Measurements from ENCODE around the gene POP5. TPM values are rescaled to one million over a fixed set of nuclear protein-coding genes. Genes with fewer than 3 reads are reported as not detected.

The POP5 gene
- total RNA-seq, 1 donor from 2014 or later: 16.3 TPM

DNA sequence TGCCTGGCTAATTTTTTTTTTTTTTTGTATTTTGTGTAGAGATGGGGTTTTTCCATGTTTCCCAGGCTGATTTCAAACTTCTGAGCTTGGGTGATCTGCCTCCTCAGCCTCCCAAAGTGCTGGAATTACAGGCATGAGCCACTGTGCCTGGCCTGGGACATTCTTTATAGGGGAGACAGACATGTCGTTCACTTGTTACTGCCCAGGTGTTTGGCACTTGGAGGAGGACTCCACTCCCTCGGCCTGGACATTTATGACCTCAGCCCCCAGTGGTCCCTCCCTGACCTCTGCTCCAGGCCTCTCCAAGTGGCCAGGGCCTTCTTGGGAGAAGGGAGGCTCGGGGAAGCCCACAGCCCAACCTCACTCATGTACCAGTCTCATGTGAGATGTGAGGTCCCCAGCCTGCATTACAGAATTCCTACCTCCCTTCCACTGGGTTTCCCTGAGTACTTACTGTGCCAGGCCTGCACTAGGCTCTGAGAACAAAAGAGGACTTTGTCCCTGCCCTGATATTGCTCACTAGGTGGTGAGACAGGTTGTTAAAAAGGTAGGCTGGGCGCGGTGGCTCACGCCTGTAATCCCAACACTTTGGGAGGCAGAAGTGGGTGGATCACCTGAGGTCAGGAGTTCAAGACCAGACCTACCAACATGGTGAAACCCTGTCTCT is 9.7 kb upstream of the POP5 start:
- no peak for DNase-seq (ENCODE audit: extremely low read depth, low read depth, low spot score)

DNA sequence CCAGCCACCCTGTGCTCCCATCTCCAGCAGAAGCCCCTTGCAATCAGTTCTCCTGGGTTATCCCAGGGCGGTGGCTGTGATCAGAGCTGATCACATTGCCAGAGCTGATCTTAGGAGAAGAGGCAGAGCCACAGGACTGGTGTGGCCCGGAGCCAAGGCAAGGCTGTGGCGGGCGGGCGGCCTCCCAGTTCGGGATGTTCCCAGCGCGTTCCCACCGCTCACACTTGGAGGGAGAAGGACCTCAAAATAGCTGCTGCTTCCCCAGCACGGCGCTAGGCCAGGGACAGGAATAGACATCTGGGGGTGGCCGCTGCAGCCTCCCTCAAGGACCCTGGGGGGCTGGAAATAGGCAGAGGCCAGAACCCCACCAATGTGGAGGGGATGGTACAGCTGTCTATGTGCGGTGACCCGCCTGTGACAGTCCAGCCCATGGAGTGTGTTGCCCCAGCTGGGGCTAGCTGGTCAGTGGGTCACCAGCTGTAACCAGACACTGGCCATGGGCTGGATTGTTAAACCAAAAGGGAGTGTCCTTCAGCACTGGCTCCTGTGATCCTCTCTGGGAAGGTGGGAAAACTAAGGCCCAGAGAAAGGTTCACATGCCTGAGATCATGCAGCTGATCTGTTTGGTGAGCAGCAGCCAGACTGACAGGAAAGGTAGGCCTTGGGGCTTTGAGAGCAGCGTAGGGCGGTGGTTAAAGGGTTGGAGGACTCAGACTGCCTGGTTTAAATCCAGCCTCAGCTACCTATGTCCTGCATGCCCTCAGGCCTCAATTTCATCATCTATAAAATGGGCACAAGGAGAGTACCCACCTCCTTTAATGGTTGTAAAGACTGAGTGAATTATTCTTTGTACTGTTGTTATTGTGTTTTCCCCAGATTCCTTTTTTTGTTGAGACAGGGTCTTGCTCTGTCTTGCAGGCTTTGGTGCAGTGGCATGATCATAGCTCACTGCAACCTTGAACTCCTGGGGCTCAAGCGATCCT is 8.0 kb upstream of the POP5 start:
- no peak for DNase-seq (ENCODE audit: extremely low read depth, low read depth, low spot score)

DNA sequence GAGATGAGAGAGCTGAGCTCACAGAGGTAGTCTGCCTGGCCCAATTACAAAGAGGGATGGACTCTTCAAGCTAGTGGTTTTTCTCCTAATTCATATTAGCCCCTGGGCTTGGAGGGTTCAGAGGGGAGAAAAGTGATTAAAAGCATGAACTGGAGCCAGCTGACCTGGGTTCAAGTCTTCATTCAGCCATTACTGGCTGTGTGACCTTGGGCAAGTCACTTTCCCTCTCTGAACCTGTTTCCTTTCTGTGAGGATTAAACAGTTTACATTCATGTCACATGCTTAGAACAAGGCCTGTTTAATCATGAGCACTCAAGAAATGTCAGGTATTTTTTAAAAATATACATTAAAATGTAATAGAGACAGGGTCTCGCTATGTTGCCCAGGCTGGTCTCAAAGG is 7.2 kb upstream of the POP5 start:
- DNase-seq (ENCODE audit: extremely low read depth, low read depth, low spot score): no peak

DNA sequence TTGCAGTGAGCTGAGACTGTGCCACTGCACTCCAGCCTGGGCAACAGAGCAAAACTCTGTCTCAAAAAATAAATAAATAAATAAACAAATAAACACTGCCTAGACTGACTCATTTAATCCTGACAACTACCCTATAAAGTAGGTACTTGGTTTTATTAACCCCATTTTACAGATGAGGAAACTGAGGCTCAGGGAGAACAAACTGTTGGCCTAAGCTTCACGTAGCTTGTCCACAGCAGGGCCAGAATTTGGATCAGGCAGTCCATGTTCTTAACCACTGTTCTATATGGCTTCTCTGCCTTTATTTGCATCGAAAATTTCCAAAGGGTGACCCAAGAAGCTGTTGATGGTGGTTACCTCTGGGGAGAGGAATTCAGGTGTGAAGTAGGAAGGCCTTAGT is 5.7 kb upstream of the POP5 start:
- DNase-seq (ENCODE audit: extremely low read depth, low read depth, low spot score): no peak

DNA sequence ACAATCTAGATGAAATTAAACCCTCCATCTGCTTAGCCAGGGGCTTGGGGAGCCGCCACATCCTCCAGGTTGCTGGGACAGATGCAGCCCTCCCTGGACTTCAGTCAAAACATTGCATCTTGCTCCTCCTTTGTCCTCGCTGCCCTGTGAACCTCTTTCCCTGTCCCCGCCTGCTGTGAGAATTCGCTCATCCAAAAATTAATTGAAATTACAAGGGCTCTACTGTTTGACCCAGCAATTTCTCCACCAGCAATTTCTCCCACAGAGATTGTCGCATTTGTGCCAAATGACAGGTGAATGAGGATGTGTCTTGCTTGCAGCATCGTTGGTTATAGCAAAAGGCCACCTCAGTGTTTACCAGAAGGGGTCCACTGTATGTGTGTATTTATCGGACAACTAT is 5.0 kb upstream of the POP5 start:
- no peak for DNase-seq (ENCODE audit: extremely low read depth, low read depth, low spot score)

DNA sequence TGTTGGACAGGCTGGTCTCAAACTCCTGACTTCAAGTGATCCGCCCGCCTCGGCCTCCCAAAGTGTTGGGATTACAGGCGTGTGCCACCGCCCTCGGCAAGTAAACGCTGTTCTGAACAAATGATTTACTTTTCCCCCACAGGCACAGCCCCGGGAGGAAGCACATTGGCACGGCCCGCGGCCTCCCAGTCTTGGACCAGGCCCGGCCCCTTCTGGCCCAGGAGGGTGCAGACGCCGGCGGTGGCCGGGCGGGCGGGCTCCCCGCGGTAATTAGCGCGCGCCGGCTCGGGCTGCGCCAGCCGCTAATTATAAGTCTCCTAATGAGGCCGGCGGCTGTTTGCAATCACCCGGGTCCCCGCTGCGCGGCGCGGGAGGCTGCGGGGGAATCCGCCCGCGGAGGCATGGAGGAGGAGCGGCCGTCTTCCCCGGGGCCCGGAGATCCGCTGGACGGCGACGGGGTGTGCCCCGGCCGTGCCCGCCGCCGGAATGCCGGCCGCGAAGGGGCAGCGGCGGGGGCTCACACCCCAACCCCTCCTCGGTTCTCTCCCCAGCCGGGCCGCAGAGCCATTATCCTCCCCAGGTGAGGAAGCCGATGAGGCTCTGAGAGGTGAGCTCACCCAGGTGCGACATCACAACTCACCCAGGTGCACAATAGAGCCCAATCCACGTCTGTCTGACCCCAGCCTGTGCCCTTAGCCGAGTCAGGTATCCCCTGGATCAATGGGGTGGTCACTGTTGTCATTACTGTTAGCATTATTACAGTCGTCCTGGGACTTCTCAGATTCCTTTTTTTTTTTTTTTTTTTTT is 3.3 kb upstream of the POP5 start:
- DNase-seq (ENCODE audit: extremely low read depth, low read depth, low spot score): no peak

DNA sequence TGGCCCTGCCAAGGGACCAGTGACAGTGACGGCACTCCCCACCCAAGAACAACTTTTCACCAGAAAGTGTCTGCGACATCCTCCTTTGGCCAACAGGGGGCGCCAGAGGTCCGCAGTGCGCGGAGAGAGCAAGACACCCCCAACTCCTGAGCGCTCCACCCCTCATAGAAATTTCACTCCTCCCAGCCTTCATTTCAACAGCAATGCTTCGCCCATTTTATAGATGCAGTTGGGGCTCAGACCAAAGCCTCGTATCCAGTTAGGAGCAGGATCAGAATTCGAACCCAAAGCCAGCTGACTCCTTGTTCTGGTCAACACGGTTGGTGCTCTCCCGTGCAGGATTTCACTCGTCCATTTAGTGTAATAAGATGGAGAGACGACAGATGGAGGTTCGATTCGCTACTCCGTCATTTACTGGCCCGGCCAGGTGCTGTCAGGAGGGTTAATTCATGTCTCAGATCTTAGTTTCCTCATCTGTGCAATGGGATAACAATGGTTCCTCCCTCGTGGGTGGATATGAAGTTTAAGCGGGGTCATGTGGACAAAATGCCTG is 2.4 kb upstream of the POP5 start:
- no peak for DNase-seq (ENCODE audit: extremely low read depth, low read depth, low spot score)

DNA sequence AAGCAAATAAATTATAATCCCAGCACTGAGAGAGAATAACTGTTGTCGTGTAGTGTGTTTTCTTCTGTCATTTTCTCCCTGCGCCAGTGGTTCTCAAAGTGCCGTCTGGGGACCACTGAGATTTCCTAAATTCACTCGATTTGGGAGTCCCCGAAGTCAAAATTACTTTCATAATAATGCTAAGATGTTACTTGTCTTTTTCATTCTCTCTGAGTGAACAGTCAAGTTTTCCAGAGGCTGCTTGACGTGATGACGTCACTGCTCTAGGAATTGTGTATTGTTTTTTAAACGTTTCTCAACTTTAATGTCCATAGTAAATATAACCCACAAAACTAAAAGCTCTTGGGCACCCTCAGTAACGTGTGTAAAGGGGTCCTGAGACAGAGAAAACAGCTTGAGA is 796 bp upstream of the POP5 start:
- no peak for DNase-seq (ENCODE audit: extremely low read depth, low read depth, low spot score)

DNA sequence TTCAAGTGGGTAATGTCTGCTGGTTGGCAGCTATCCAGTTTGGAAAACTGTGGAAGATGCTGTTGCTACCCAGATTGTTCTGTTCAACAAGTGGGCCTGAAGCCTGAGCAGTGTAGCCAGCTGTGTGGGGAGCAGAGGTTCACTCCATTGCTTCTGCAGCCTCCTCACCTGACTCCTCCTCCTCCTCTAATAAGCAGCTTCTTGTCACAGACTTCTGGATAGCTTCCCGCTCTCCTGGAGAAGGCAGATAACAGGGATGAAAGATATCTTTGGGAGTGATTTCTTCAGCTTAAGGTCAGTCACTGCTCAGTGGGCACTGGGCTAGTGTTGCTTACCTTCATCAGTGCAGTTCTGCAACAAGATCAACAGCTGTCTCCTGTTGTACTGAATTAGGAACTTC is 2.0 kb downstream of the POP5 start:
- DNase-seq (ENCODE audit: extremely low read depth, low read depth, low spot score): no peak

DNA sequence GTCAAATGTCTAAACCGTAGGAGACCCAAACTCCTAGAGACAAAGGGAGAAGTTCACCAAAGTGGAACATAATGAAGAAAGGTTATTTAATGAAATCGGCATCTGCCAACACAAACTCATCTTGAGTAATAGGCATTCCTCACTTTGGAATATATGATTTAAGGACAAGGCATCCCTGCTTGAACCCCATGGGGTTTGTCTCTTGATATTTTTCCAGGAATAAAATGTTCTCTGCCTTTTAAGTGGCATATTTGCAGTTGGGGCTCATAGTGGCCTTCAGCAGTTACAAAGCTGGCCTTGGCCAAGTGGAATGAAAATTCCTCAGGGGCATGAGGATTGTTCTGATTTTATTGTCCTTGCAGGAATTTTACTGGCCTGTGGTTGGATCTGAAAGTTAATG is 7.1 kb downstream of the POP5 start:
- no peak for DNase-seq (ENCODE audit: extremely low read depth, low read depth, low spot score)

DNA sequence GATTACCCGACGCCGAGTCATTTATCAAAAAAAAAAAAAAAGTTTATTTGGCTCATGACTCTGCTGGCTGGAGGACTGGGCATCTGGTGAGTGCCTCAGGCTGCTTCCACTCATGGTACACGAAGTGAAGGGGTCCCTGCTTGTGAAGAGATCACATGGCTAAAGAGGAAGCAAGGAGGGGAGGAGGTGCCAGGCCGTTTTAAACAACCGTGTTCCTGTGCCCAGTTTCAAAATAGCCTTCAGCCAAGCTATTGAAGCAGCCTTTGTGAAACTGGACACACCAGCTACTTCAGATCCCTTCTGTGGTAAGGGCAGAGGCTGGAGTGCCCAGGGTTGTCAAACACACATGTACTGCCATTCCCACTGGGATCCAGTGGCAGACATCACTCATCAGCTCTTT is 7.6 kb downstream of the POP5 start:
- DNase-seq (ENCODE audit: extremely low read depth, low read depth, low spot score): no peak

DNA sequence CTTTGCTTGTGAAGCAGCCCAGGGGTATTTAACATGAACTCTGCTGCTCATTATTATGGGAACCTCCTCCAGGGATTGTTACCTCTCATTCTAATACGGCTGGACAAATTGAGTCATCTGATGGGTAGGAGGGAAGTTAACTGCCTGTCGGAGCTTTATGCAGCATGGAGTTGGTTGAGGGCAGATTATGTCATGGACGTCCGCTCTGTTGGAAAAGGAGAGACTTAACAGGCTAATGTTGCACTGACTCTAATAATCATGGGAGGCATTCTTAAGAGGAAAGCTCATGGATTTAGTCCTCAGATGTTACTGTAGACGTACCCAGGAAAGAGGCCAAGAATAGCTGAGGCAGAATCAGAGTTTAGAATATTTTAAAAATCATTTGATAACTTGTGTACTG is 9.9 kb downstream of the POP5 start:
- no peak for DNase-seq (ENCODE audit: extremely low read depth, low read depth, low spot score)

DNA sequence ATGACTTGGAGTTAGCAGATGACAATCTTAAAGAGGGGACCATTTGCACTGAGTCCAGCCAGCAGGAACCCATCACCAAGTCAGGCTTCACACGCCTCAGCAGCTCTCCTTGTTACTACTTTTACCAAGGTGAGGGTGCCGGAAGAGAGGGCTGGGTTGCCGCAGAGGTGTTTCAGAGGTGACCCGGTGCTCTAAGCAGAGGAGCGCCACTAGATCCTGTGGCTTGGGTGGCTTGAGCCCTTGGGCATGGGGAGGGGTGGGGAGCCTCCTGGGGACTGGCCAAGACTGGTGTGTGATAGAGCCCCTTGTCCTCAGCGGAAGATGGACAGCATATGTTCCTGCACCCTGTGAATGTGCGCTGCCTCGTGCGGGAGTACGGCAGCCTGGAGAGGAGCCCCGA is 17.7 kb downstream of the POP5 start:
- DNase-seq (ENCODE audit: extremely low read depth, low read depth, low spot score): no peak

DNA sequence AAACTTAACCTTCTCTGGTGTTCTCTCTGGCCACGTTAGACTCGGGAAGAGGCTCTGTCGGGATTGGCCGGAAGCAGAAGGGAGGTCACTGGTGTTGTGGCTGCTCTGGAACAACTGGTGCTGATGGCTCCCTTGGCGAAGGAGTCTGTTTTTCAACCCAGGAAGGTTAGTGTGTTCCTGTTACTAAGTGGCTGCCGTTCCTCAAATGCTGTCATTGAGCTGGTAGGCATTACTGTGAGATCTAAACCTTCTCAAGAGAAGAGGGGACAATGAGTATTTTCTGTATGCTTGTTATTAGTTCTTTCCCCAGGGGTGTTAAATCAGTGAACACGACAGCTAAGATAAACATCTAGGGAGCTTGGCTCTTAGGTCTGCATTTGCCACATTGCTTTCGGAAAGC is 18.3 kb downstream of the POP5 start:
- no peak for DNase-seq (ENCODE audit: extremely low read depth, low read depth, low spot score)

DNA sequence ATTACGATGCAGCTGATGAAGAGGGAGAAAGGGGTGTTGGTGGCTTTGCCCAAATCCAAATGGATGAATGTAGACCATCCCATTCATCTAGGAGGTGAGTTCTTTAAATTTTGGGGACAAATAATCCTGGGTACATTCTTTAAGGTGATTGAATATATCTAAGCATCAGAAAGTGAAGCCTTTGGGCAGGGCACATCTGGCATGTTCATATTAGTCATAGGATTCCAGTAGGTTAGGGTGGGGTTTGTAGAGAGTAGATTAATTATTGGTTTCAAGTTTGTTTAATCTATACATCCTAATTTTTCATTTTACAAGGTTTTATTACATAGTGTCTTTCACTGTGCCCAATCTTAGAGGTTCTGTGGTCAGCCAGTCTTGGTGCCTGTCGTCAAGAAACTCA is 23.6 kb downstream of the POP5 start:
- DNase-seq (ENCODE audit: extremely low read depth, low read depth, low spot score): no peak

DNA sequence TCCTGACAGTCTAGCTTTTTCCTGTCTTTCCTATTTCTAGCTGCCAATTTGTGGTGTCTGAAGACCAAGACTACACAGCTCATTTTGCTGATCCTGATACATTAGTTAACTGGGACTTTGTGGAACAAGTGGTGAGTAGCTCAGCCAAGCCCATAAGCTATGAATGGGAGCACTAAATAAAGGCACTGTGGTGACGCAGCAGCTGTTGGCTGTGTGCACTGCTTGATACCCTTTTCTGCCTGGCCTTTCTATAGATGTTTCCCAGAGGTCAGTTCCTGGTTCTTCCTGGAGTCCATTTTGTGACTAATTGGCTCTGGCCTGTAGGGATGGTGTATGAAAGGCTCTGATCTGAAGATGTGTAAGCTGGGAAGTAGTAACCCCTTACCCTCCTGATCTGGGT is 26.5 kb downstream of the POP5 start:
- no peak for DNase-seq (ENCODE audit: extremely low read depth, low read depth, low spot score)

DNA sequence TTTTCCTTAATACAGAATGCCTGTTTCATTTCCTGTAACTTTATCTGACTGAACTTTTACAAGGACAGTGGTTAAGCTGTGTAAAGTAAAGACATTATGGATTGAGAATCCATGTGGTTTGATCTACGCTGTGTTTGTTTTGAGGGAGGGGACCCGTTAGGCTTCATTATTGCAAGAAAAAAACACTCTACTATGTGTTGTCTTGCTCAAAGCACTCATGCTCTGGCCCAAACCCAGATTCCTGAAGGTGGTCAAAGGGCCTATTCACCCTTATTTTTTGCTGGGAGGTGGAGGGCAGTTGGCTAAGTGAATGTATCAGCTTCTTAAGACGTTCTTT is 35.2 kb downstream of the POP5 start:
- no peak for DNase-seq (ENCODE audit: extremely low read depth, low read depth, low spot score)

DNA sequence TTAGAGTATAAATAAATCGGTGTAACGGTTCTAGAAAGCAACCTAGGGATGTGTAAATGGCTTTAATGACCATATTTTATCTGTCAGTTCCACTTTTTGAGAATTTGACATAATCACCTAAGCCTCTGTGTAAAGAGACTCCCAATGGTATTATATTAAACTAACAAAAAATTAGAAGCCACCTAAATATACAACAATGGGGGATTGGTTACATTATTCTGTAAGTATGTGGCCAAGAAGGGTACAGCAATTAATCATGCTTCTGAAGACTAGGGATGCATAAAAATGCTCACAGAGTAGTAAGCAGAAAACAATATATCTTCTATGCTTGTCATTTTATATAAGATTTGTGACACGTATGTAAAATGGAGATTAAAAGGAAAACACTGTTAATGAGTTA is 36.5 kb downstream of the POP5 start:
- DNase-seq (ENCODE audit: extremely low read depth, low read depth, low spot score): no peak

DNA sequence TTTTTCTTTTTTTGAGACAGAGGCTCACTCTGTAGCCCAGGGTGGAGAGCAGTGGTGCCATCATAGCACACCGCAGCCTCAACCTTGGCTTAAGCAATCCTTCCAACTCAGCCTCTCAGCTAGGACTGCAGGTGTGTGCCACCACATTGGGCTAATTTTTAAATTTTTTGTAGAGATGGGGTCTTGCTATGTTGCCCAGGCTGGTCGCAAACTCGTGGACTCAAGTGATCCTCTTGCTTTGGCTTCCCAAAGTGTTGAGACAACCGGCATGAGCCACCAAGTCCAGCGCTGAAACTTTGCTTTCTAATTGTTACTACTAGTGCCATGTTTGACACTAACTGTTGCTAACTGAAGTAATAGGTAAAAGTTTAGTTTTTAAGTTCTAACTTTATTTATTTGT is 39.0 kb downstream of the POP5 start:
- DNase-seq (ENCODE audit: extremely low read depth, low read depth, low spot score): no peak

DNA sequence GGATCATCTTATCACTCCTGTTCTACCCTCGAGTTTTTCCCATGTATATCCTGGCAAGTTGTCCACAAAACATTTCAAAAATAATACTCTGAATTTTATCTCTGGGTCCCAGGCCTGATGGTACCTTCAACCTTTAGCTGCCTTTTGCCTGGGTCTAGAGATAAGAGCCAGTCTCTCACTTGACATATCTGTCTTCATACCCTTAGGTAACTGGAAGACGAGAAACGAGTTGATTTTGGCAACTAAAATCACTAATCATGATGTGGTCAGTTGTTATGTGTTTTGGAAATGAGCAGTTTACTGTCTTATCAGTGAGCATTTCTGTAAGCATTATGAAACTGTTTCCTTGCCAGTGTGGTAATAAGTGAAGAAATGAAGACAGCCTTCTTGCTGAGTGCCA is 40.8 kb downstream of the POP5 start:
- no peak for DNase-seq (ENCODE audit: extremely low read depth, low read depth, low spot score)

DNA sequence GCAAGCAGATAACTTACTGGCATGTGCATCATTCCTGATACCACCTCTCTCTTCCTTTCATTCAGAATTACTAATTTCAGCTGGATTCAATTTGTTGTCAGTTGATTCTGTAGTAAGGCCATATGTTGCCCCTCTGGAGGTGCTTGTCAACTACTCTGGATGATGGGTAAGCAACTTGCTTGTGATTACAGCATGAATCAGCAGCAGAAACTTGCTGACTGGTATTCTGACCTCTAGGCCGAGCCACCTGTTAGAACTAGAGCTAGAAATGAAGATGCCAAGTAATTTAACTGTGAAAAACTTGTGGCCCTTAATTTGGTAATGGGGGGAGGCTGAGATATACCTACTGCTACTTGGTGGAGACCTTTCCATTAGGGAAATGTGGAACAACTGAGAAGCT is 41.9 kb downstream of the POP5 start:
- DNase-seq (ENCODE audit: extremely low read depth, low read depth, low spot score): no peak
